ENCODE results near the gene SLC1A4. TPM values are rescaled to one million over a fixed set of nuclear protein-coding genes. Genes with fewer than 3 reads are reported as not detected.
"Not testable (repeated sequence)": the region's sequence is repeated elsewhere in the genome, so short reads cannot be mapped to it uniquely, and the experiment has no call there.

Gene SLC1A4
- total RNA-seq, 1 donor from 2014 or later, result 45.9 TPM

DNA sequence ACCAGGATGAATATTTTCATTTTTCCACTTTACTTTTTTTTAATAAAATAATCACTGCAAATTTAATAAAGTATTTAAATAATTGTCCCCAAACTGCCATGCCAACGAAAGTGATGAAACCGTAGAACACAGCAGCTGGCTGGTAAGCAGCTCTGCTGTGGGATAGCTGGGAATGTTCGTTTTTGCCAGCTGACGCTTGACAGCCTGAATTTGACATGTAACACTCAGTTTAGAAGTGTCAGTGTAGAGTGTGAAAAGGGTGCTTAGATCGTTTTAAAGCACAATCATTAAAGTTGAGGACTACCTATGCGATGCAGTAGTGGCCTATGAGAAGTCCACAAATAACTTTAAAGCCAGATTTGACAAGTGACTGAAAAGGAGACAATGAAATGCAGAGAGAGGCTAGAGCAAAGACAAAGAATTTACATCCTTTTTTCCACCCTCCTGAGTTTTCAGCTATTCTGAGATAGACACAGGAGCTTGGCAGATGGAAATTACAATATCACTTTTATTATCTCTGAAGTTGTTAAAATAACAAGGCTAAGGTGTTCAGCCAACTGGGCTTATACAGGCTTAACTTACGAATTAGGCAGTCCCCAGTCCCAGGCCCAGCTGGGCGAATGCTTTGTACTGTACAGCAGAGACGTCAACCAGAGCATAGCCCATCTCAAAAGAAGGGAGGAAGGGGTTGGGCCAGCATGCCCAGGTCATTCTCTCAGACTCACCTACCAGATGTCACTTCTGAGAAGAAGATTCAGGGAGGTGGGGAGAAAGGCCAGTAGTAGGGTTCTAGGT is 31.9 kb upstream of the SLC1A4 start:
- H3K79me2 ChIP-seq (ENCODE audit: insufficient read depth, low read length), result no peaks in the 10 kb centered on the region
- Mint-ChIP-seq H3K27ac (ENCODE audit: unreplicated experiment) (no peak overlapping the region), H3K36me3 (ENCODE audit: low read depth, unreplicated experiment) (no peaks in the 10 kb centered on the region), H3K27me3 (ENCODE audit: low read depth, unreplicated experiment) (peaks cover 15% of the 10 kb centered on the region), H3K9me3 (ENCODE audit: unreplicated experiment) (peaks cover 2% of the 10 kb centered on the region), H3K4me3 (ENCODE audit: unreplicated experiment) (no peak overlapping the region), H3K4me1 (ENCODE audit: low read depth, unreplicated experiment) (peaks cover 6% of the 10 kb centered on the region)
- peaks cover 4% of the 10 kb centered on the region for H3K27me3 ChIP-seq (ENCODE audit: insufficient read depth, low read length)
- TF ChIP-seq CTCF (IDR thresholded peaks at IDR 0.05; ENCODE audit: insufficient read depth, low read depth, low read length) (no peak), EZH2 (IDR thresholded peaks at IDR 0.05; ENCODE audit: insufficient read depth, low read length) (no peak)
- H3K27ac ChIP-seq (ENCODE audit: low read depth, low read length), result no peak overlapping the region
- no peaks in the 10 kb centered on the region for H3K36me3 ChIP-seq (ENCODE audit: insufficient read depth, low read length)
- H2AFZ ChIP-seq (ENCODE audit: low read depth, low read length), result no peak overlapping the region
- DNase-seq (ENCODE audit: low read depth), result no peak
- FAIRE-seq, result no peak
- no peaks in the 10 kb centered on the region for H4K20me1 ChIP-seq (ENCODE audit: insufficient read depth, low read length)
- H3K4me2 ChIP-seq (ENCODE audit: low read length), result no peak overlapping the region
- peaks cover 5% of the 10 kb centered on the region for H3K4me1 ChIP-seq (ENCODE audit: insufficient read depth, low read length)
- H3K9me3 ChIP-seq (ENCODE audit: insufficient read depth, low read depth, low read length), result no peaks in the 10 kb centered on the region
- H3K4me3 ChIP-seq (ENCODE audit: insufficient read depth, low read depth, low read length), result no peak overlapping the region
- H3K9ac ChIP-seq (ENCODE audit: low read length), result no peak overlapping the region

DNA sequence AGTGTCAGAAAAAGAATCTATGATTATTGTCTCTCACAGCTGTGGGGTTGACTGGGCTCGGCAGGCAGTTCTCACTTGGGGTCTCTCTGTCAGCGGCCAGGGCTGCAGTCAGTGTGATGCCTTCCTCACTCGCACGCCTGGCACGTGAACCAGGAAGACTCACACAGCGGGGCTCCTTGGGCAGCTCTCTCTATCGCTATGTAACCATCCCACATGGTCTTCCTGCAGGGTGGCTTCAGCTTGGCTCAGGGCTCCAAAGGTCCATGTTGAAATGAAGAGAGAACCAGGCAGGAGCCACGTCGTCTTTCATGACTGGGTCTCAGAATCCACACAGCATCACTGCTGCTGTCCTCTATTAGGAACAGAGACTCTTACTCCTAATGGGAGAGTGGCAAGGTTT is 30.6 kb upstream of the SLC1A4 start:
- H3K9ac ChIP-seq (ENCODE audit: low read length), result no peak overlapping the region
- H3K27ac ChIP-seq (ENCODE audit: low read depth, low read length), result no peak overlapping the region
- H3K79me2 ChIP-seq (ENCODE audit: insufficient read depth, low read length), result no peaks in the 10 kb centered on the region
- no peak overlapping the region for H3K27ac Mint-ChIP-seq (ENCODE audit: unreplicated experiment)
- no peaks in the 10 kb centered on the region for H3K9me3 ChIP-seq (ENCODE audit: insufficient read depth, low read depth, low read length)
- H3K4me3 Mint-ChIP-seq (ENCODE audit: unreplicated experiment), result no peak overlapping the region
- H3K36me3 Mint-ChIP-seq (ENCODE audit: low read depth, unreplicated experiment), result no peaks in the 10 kb centered on the region
- peaks cover 15% of the 10 kb centered on the region for H3K27me3 Mint-ChIP-seq (ENCODE audit: low read depth, unreplicated experiment)
- TF ChIP-seq EZH2 (IDR thresholded peaks at IDR 0.05; ENCODE audit: insufficient read depth, low read length), result no peak
- TF ChIP-seq CTCF (IDR thresholded peaks at IDR 0.05; ENCODE audit: insufficient read depth, low read depth, low read length), result no peak
- H3K36me3 ChIP-seq (ENCODE audit: insufficient read depth, low read length), result no peaks in the 10 kb centered on the region
- no peaks in the 10 kb centered on the region for H3K4me1 Mint-ChIP-seq (ENCODE audit: low read depth, unreplicated experiment)
- H3K4me1 ChIP-seq (ENCODE audit: insufficient read depth, low read length), result no peaks in the 10 kb centered on the region
- H4K20me1 ChIP-seq (ENCODE audit: insufficient read depth, low read length), result no peaks in the 10 kb centered on the region
- H3K4me3 ChIP-seq (ENCODE audit: insufficient read depth, low read depth, low read length), result no peak overlapping the region
- FAIRE-seq (no peak), DNase-seq (ENCODE audit: low read depth) (no peak)
- H3K27me3 ChIP-seq (ENCODE audit: insufficient read depth, low read length), result peaks cover 4% of the 10 kb centered on the region
- H3K9me3 Mint-ChIP-seq (ENCODE audit: unreplicated experiment), result peaks cover 2% of the 10 kb centered on the region
- H3K4me2 ChIP-seq (ENCODE audit: low read length), result no peak overlapping the region
- H2AFZ ChIP-seq (ENCODE audit: low read depth, low read length), result no peak overlapping the region

DNA sequence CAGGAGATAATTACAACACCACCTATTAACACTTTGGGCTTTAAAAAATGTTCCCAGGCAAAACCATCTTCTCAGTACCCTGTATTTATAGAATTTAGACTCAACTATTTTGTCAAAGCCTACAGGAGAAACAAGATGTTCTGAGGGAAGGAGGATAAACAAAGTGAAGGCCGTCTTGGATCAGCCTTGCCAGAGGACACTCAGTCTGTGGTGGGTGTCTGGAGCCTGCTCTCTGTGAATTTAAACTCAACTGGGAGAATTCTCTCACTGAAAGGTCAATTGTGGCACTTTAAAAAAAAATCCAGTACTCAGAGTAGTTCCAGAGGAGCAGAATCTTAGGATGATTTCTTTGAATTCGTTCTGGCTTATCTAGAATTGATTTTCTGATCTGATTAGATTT is 28.4 kb upstream of the SLC1A4 start:
- Histone ChIP-seq H3K9ac (ENCODE audit: low read length) (no peak overlapping the region), H3K4me3 (ENCODE audit: insufficient read depth, low read depth, low read length) (no peak overlapping the region), H4K20me1 (ENCODE audit: insufficient read depth, low read length) (no peaks in the 10 kb centered on the region), H3K27me3 (ENCODE audit: insufficient read depth, low read length) (peaks cover 4% of the 10 kb centered on the region), H3K9me3 (ENCODE audit: insufficient read depth, low read depth, low read length) (no peaks in the 10 kb centered on the region), H3K36me3 (ENCODE audit: insufficient read depth, low read length) (no peaks in the 10 kb centered on the region), H3K4me2 (ENCODE audit: low read length) (no peak overlapping the region), H3K27ac (ENCODE audit: low read depth, low read length) (no peak overlapping the region), H2AFZ (ENCODE audit: low read depth, low read length) (no peak overlapping the region), H3K4me1 (ENCODE audit: insufficient read depth, low read length) (no peaks in the 10 kb centered on the region), H3K79me2 (ENCODE audit: insufficient read depth, low read length) (no peaks in the 10 kb centered on the region)
- no peaks in the 10 kb centered on the region for H3K9me3 Mint-ChIP-seq (ENCODE audit: unreplicated experiment)
- H3K36me3 Mint-ChIP-seq (ENCODE audit: low read depth, unreplicated experiment), result no peaks in the 10 kb centered on the region
- H3K27me3 Mint-ChIP-seq (ENCODE audit: low read depth, unreplicated experiment), result peaks cover 17% of the 10 kb centered on the region
- no peak overlapping the region for H3K27ac Mint-ChIP-seq (ENCODE audit: unreplicated experiment)
- no peak overlapping the region for H3K4me3 Mint-ChIP-seq (ENCODE audit: unreplicated experiment)
- H3K4me1 Mint-ChIP-seq (ENCODE audit: low read depth, unreplicated experiment), result no peaks in the 10 kb centered on the region
- DNase-seq (ENCODE audit: low read depth) (no peak), FAIRE-seq (no peak)
- TF ChIP-seq CTCF (IDR thresholded peaks at IDR 0.05; ENCODE audit: insufficient read depth, low read depth, low read length), result no peak
- TF ChIP-seq EZH2 (IDR thresholded peaks at IDR 0.05; ENCODE audit: insufficient read depth, low read length), result no peak

GRCh38 chr2:64963138-64963537 is 26.1 kb upstream of the SLC1A4 start:
- H3K9me3 Mint-ChIP-seq (ENCODE audit: unreplicated experiment); H3K9ac ChIP-seq (ENCODE audit: low read length); H3K27me3 ChIP-seq (ENCODE audit: insufficient read depth, low read length); H3K79me2 ChIP-seq (ENCODE audit: insufficient read depth, low read length); H3K36me3 Mint-ChIP-seq (ENCODE audit: low read depth, unreplicated experiment); H3K4me3 Mint-ChIP-seq (ENCODE audit: unreplicated experiment); H3K4me1 ChIP-seq (ENCODE audit: insufficient read depth, low read length); H3K4me2 ChIP-seq (ENCODE audit: low read length); H2AFZ ChIP-seq (ENCODE audit: low read depth, low read length); H4K20me1 ChIP-seq (ENCODE audit: insufficient read depth, low read length); H3K27ac ChIP-seq (ENCODE audit: low read depth, low read length); H3K4me1 Mint-ChIP-seq (ENCODE audit: low read depth, unreplicated experiment); H3K9me3 ChIP-seq (ENCODE audit: insufficient read depth, low read depth, low read length); DNase-seq (ENCODE audit: low read depth); FAIRE-seq; H3K27ac Mint-ChIP-seq (ENCODE audit: unreplicated experiment); H3K4me3 ChIP-seq (ENCODE audit: insufficient read depth, low read depth, low read length); H3K36me3 ChIP-seq (ENCODE audit: insufficient read depth, low read length): not testable (repeated sequence)
- peaks cover 27% of the 10 kb centered on the region for H3K27me3 Mint-ChIP-seq (ENCODE audit: low read depth, unreplicated experiment)
